MG63 (cell line): Measurements from ENCODE around the gene CD300LG. TPM values are rescaled to one million over a fixed set of nuclear protein-coding genes. Genes with fewer than 3 reads are reported as not detected.
A peak's percentile ranks its signal among the peaks of the same experiment; 100 is the strongest.
"Not testable (repeated sequence)": the region's sequence is repeated elsewhere in the genome, so short reads cannot be mapped to it uniquely, and the experiment has no call there.

Experiments used
- DNase-seq: peaks from one replicate; pipeline ENCODE4 v3.0.0-alpha.2; 2020
- H3K27me3 ChIP-seq: fragments of 250-450 bp; sonication (Bioruptor Pico); 2 replicates; pipeline ENCODE4 v1.5.1; 2020; ENCODE audit warnings: mild to moderate bottlenecking, moderate library complexity
- H3K36me3 ChIP-seq: fragments of 250-450 bp; sonication (Bioruptor Pico); 2 replicates; pipeline ENCODE4 v1.5.1; 2020; ENCODE audit warnings: mild to moderate bottlenecking, moderate library complexity
- H3K4me3 ChIP-seq: fragments of 250-450 bp; sonication (Bioruptor Pico); 2 replicates; pipeline ENCODE4 v1.5.1; 2020; ENCODE audit warnings: mild to moderate bottlenecking, moderate library complexity
- H3K9me3 ChIP-seq: fragments of 250-450 bp; sonication (Bioruptor Pico); 2 replicates; pipeline ENCODE4 v1.5.1; 2020; ENCODE audit warnings: mild to moderate bottlenecking, moderate library complexity
- total RNA-seq: library from RNA; depleted of rRNA; stranded (reverse); fragments of >200 nt; shearing (Covaris generic); gene quantifications from 2 replicates; pipeline ENCODE4 v1.2.3, GENCODE V29; 2014; ENCODE audit warnings: low replicate concordance

Gene CD300LG
- total RNA-seq, 1 experiment from 2014 or later: not detected

- Histone ChIP-seq H3K27me3 (peaks cover 6% of the 10 kb centered on the region; the same call in 1 of the 2 replicates), H3K4me3 (no peak overlapping the region), H3K36me3 (no peaks in the 10 kb centered on the region), H3K9me3 (no peaks in the 10 kb centered on the region)
- no peak for DNase-seq
Measured at GRCh38 chr17:43881181-43881580, 34.2 kb downstream of the CD300LG start.

GRCh38 chr17:43881758-43882505, 35.0 kb downstream of the CD300LG start:
- Histone ChIP-seq H3K4me3 (no peak overlapping the region), H3K36me3 (no peaks in the 10 kb centered on the region), H3K9me3 (no peaks in the 10 kb centered on the region), H3K27me3 (peaks cover 11% of the 10 kb centered on the region; the same call in 1 of the 2 replicates)
- DNase-seq: no peak

- Histone ChIP-seq H3K27me3 (peaks cover 15% of the 10 kb centered on the region), H3K9me3 (no peaks in the 10 kb centered on the region), H3K36me3 (no peaks in the 10 kb centered on the region), H3K4me3 (no peak overlapping the region)
- DNase-seq: no peak
Measured at GRCh38 chr17:43882761-43883415, 35.9 kb downstream of the CD300LG start.

- H3K36me3 ChIP-seq: no peaks in the 10 kb centered on the region
- H3K9me3 ChIP-seq: no peaks in the 10 kb centered on the region
- no peak overlapping the region for H3K4me3 ChIP-seq
- no peak for DNase-seq
- peaks cover 15% of the 10 kb centered on the region for H3K27me3 ChIP-seq
Measured at GRCh38 chr17:43888548-43888947, 41.6 kb downstream of the CD300LG start.

- no peak for DNase-seq
- no peaks in the 10 kb centered on the region for H3K36me3 ChIP-seq
- H3K9me3 ChIP-seq: no peaks in the 10 kb centered on the region
- H3K27me3 ChIP-seq: peaks cover 15% of the 10 kb centered on the region
- H3K4me3 ChIP-seq: no peak overlapping the region
Measured at GRCh38 chr17:43890240-43890639, 43.3 kb downstream of the CD300LG start.

GRCh38 chr17:43891851-43892646, 45.1 kb downstream of the CD300LG start:
- peaks cover 4% of the 10 kb centered on the region; the same call in 1 of the 2 replicates for H3K27me3 ChIP-seq
- H3K9me3 ChIP-seq: no peaks in the 10 kb centered on the region
- H3K4me3 ChIP-seq: no peak overlapping the region
- H3K36me3 ChIP-seq: no peaks in the 10 kb centered on the region
- no peak for DNase-seq

GRCh38 chr17:43892647-43892952, 45.6 kb downstream of the CD300LG start:
- no peaks in the 10 kb centered on the region for H3K9me3 ChIP-seq
- no peaks in the 10 kb centered on the region for H3K36me3 ChIP-seq
- DNase-seq: no peak
- peaks cover 2% of the 10 kb centered on the region; the same call in 1 of the 2 replicates for H3K27me3 ChIP-seq
- H3K4me3 ChIP-seq: no peak overlapping the region

- not testable (repeated sequence) for H3K36me3 ChIP-seq, H3K27me3 ChIP-seq, H3K9me3 ChIP-seq, DNase-seq, H3K4me3 ChIP-seq
Measured at GRCh38 chr17:43894494-43894893, 47.5 kb downstream of the CD300LG start.

GRCh38 chr17:43897831-43898230, 50.9 kb downstream of the CD300LG start:
- no peaks in the 10 kb centered on the region for H3K36me3 ChIP-seq
- no peaks in the 10 kb centered on the region for H3K27me3 ChIP-seq
- H3K4me3 ChIP-seq: no peak overlapping the region
- DNase-seq: no peak
- H3K9me3 ChIP-seq: no peaks in the 10 kb centered on the region

GRCh38 chr17:43898446-43898845, 51.5 kb downstream of the CD300LG start:
- no peak for DNase-seq
- Histone ChIP-seq H3K4me3 (no peak overlapping the region), H3K36me3 (no peaks in the 10 kb centered on the region), H3K27me3 (no peaks in the 10 kb centered on the region), H3K9me3 (no peaks in the 10 kb centered on the region)

GRCh38 chr17:43900183-43900857, 53.3 kb downstream of the CD300LG start:
- no peaks in the 10 kb centered on the region; the same call in 1 of the 2 replicates for H3K27me3 ChIP-seq
- H3K36me3 ChIP-seq: no peaks in the 10 kb centered on the region
- H3K9me3 ChIP-seq: no peaks in the 10 kb centered on the region
- H3K4me3 ChIP-seq: peak overlapping the region; percentile 55
- DNase-seq: peak; percentile 88

- no peak for DNase-seq
- no peaks in the 10 kb centered on the region for H3K36me3 ChIP-seq
- H3K27me3 ChIP-seq: peaks cover under 1% of the 10 kb centered on the region; the same call in 1 of the 2 replicates
Measured at GRCh38 chr17:43900858-43901754, 54.1 kb downstream of the CD300LG start.

GRCh38 chr17:43901861-43902589, 55.0 kb downstream of the CD300LG start:
- DNase-seq: no peak
- Histone ChIP-seq H3K9me3 (no peaks in the 10 kb centered on the region), H3K4me3 (no peak overlapping the region), H3K36me3 (no peaks in the 10 kb centered on the region), H3K27me3 (peaks cover 6% of the 10 kb centered on the region)

More at GRCh38 chr17:43900858-43901754, 54.1 kb downstream of the CD300LG start:
- H3K9me3 ChIP-seq: no peaks in the 10 kb centered on the region
- H3K4me3 ChIP-seq: peak overlapping the region; percentile 55

GRCh38 chr17:43905400-43905984, 58.5 kb downstream of the CD300LG start:
- H3K9me3 ChIP-seq: no peaks in the 10 kb centered on the region
- H3K27me3 ChIP-seq: peaks cover 19% of the 10 kb centered on the region
- no peaks in the 10 kb centered on the region for H3K36me3 ChIP-seq
- no peak overlapping the region for H3K4me3 ChIP-seq
- DNase-seq: no peak
